ENCODE data around the gene PSMA7.

GRCh38 chr20:62149532-62150309 lies 6.5 kb upstream of the PSMA7 start:
- no peak for TF ChIP-seq CTCF (optimal IDR thresholded peaks at IDR 0.05 in 1 of 3, IDR thresholded peaks at IDR 0.05 in 1 of 3, conservative IDR thresholded peaks at IDR 0.05 in 1 of 3; ENCODE audit: extremely low read depth in 1 of 3, insufficient read depth in 2 of 3, low read length in 3 of 3)
- TF ChIP-seq EZH2 (IDR thresholded peaks at IDR 0.05; ENCODE audit: low read length): no peak

Measured in keratinocyte (primary cell).